ENCODE data around the gene GLYATL2. TPM values are rescaled to one million over a fixed set of nuclear protein-coding genes. Genes with fewer than 3 reads are reported as not detected.

The GLYATL2 gene
- total RNA-seq, 1 donor from 2014 or later: not detected

GRCh38 chr11:58801302-58801701 is 43.2 kb downstream of the GLYATL2 start:
- intact Hi-C loops (cut with micrococcal nuclease): no loop called here

GRCh38 chr11:58796333-58796732 is 48.2 kb downstream of the GLYATL2 start:
- intact Hi-C loops (cut with micrococcal nuclease): no loop called here

- intact Hi-C loops (cut with micrococcal nuclease): loop anchor here (1.0 to 5.0 kb wide), 4 partner anchors 74 to 1441 kb away; no protein-coding TSS in a partner anchor
Measured at GRCh38 chr11:58788355-58789023, 56.0 kb downstream of the GLYATL2 start.

DNA sequence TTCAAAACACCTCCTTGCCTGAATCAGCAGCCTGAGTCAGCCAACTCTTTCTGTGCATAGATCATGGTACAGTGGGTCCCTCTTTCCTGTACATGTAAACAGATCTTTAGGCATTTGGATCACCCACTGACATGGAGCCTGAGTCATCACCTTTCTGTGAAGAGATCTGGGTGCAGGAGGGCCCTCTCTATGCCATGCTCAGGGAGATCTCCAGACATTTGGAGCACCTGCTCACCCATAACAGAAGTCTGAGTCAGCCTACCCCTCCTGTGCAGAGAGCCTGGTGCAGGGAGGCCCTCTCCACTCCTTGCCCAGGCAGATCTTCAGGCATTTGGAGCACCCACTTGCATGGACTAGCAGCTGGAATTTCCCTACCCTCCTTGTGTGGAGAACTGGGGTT is 56.6 kb downstream of the GLYATL2 start:
- intact Hi-C loops (cut with micrococcal nuclease): loop anchor here (1.0 to 5.0 kb wide), 4 partner anchors 73 to 1441 kb away; no protein-coding TSS in a partner anchor

- intact Hi-C loops (cut with micrococcal nuclease): loop anchor here (5.0 kb wide), 1 partner anchor 1439 kb away; no protein-coding TSS in a partner anchor
Measured at GRCh38 chr11:58786693-58787092, 57.8 kb downstream of the GLYATL2 start.

- intact Hi-C loops (cut with micrococcal nuclease): loop anchor here (5.0 kb wide), 1 partner anchor 1438 kb away; no protein-coding TSS in a partner anchor
Measured at GRCh38 chr11:58784995-58785394, 59.5 kb downstream of the GLYATL2 start.

Other genes starting within 250 kb of the GLYATL2 start
- gene CNTF, start 222.0 kb downstream of the GLYATL2 start, total RNA-seq: 2.6 and 3.1 TPM in 2 replicates
- gene GLYAT, start 112.8 kb downstream of the GLYATL2 start, total RNA-seq: not detected in 2 replicates
- not detected in 2 replicates for gene GLYATL1, start 94.8 kb upstream of the GLYATL2 start, total RNA-seq
- gene GLYATL1B, start 241.6 kb upstream of the GLYATL2 start, total RNA-seq: not detected in 2 replicates

All from T-helper 1 cell treated with Interleukin-12 subunit alpha and Interleukin-12 subunit beta and Interleukin-4 antibody, amounts not matched to agents 30 ng/mL and 1 ng/mL, for 36 hours (primary cell).